ENCODE data around the gene TRIM7.

TRIM7 gene

GRCh38 chr5:181203093-181203711, 1.8 kb downstream of the TRIM7 start:
- H3K9me3 ChIP-seq (ENCODE audit: control insufficient read depth, low read length) = no peaks in the 10 kb centered on the region
- peaks cover 8% of the 10 kb centered on the region for H3K4me1 ChIP-seq (ENCODE audit: control insufficient read depth, insufficient read depth, low read length)
- no peak overlapping the region for H3K27ac ChIP-seq (ENCODE audit: insufficient read depth, low read depth, low read length, poor library complexity, severe bottlenecking)
- no peaks in the 10 kb centered on the region for H3K36me3 ChIP-seq (ENCODE audit: control insufficient read depth, insufficient read depth, low read length)
- peaks cover 80% of the 10 kb centered on the region for H3K27me3 ChIP-seq (ENCODE audit: control insufficient read depth, insufficient read depth, low read length, poor library complexity, severe bottlenecking)
- WGBS, 2 experiments = 79 to 85% methylated on average over 11 of the region's 11 CpGs
- no peak overlapping the region for H3K4me3 ChIP-seq (ENCODE audit: insufficient read depth, low read depth, low read length)

- Histone ChIP-seq H3K36me3 (ENCODE audit: control insufficient read depth, insufficient read depth, low read length) (no peaks in the 10 kb centered on the region), H3K27ac (ENCODE audit: insufficient read depth, low read depth, low read length, poor library complexity, severe bottlenecking) (no peak overlapping the region), H3K9me3 (ENCODE audit: control insufficient read depth, low read length) (no peaks in the 10 kb centered on the region), H3K27me3 (ENCODE audit: control insufficient read depth, insufficient read depth, low read length, poor library complexity, severe bottlenecking) (peaks cover 72% of the 10 kb centered on the region), H3K4me3 (ENCODE audit: insufficient read depth, low read depth, low read length) (no peak overlapping the region), H3K4me1 (ENCODE audit: control insufficient read depth, insufficient read depth, low read length) (peaks cover 8% of the 10 kb centered on the region)
- 51 to 53% methylated on average over 4 of the region's 4 CpGs for WGBS, 2 experiments
These were observed 4.2 kb downstream of the TRIM7 start for GRCh38 chr5:181200816-181201215.

- H3K27me3 ChIP-seq (ENCODE audit: control insufficient read depth, insufficient read depth, low read length, poor library complexity, severe bottlenecking) = peaks cover 64% of the 10 kb centered on the region
- no peak overlapping the region for H3K27ac ChIP-seq (ENCODE audit: insufficient read depth, low read depth, low read length, poor library complexity, severe bottlenecking)
- H3K9me3 ChIP-seq (ENCODE audit: control insufficient read depth, low read length) = no peaks in the 10 kb centered on the region
- WGBS, 2 experiments = 84 to 87% methylated on average over 12 of the region's 12 CpGs
- no peak overlapping the region for H3K4me3 ChIP-seq (ENCODE audit: insufficient read depth, low read depth, low read length)
- no peaks in the 10 kb centered on the region for H3K36me3 ChIP-seq (ENCODE audit: control insufficient read depth, insufficient read depth, low read length)
- H3K4me1 ChIP-seq (ENCODE audit: control insufficient read depth, insufficient read depth, low read length) = peaks cover 8% of the 10 kb centered on the region
These were observed 4.9 kb downstream of the TRIM7 start for GRCh38 chr5:181199881-181200638.

GRCh38 chr5:181198905-181199519, 6.0 kb downstream of the TRIM7 start:
- H3K4me1 ChIP-seq (ENCODE audit: control insufficient read depth, insufficient read depth, low read length) = peaks cover 8% of the 10 kb centered on the region
- no peak overlapping the region for H3K27ac ChIP-seq (ENCODE audit: insufficient read depth, low read depth, low read length, poor library complexity, severe bottlenecking)
- H3K36me3 ChIP-seq (ENCODE audit: control insufficient read depth, insufficient read depth, low read length) = no peaks in the 10 kb centered on the region
- 42 to 53% methylated on average over 9 of the region's 9 CpGs for WGBS, 2 experiments
- H3K4me3 ChIP-seq (ENCODE audit: insufficient read depth, low read depth, low read length) = no peak overlapping the region
- H3K9me3 ChIP-seq (ENCODE audit: control insufficient read depth, low read length) = no peaks in the 10 kb centered on the region
- H3K27me3 ChIP-seq (ENCODE audit: control insufficient read depth, insufficient read depth, low read length, poor library complexity, severe bottlenecking) = peaks cover 54% of the 10 kb centered on the region

- Histone ChIP-seq H3K4me1 (ENCODE audit: control insufficient read depth, insufficient read depth, low read length) (peaks cover 8% of the 10 kb centered on the region), H3K36me3 (ENCODE audit: control insufficient read depth, insufficient read depth, low read length) (no peaks in the 10 kb centered on the region), H3K27me3 (ENCODE audit: control insufficient read depth, insufficient read depth, low read length, poor library complexity, severe bottlenecking) (peaks cover 46% of the 10 kb centered on the region), H3K4me3 (ENCODE audit: insufficient read depth, low read depth, low read length) (no peak overlapping the region), H3K9me3 (ENCODE audit: control insufficient read depth, low read length) (no peaks in the 10 kb centered on the region), H3K27ac (ENCODE audit: insufficient read depth, low read depth, low read length, poor library complexity, severe bottlenecking) (no peak overlapping the region)
- 84 to 85% methylated on average over 12 of the region's 12 CpGs for WGBS, 2 experiments
These were observed 6.8 kb downstream of the TRIM7 start for GRCh38 chr5:181198106-181198685.

- Histone ChIP-seq H3K27me3 (ENCODE audit: control insufficient read depth, insufficient read depth, low read length, poor library complexity, severe bottlenecking) (peaks cover 38% of the 10 kb centered on the region), H3K4me3 (ENCODE audit: insufficient read depth, low read depth, low read length) (no peak overlapping the region), H3K9me3 (ENCODE audit: control insufficient read depth, low read length) (no peaks in the 10 kb centered on the region), H3K36me3 (ENCODE audit: control insufficient read depth, insufficient read depth, low read length) (no peaks in the 10 kb centered on the region), H3K27ac (ENCODE audit: insufficient read depth, low read depth, low read length, poor library complexity, severe bottlenecking) (no peak overlapping the region), H3K4me1 (ENCODE audit: control insufficient read depth, insufficient read depth, low read length) (peaks cover 8% of the 10 kb centered on the region)
- 78 to 82% methylated on average over 8 of the region's 8 CpGs for WGBS, 2 experiments
These were observed 7.6 kb downstream of the TRIM7 start for GRCh38 chr5:181197326-181197951.

GRCh38 chr5:181195249-181195761, 9.7 kb downstream of the TRIM7 start:
- H3K27me3 ChIP-seq (ENCODE audit: control insufficient read depth, insufficient read depth, low read length, poor library complexity, severe bottlenecking) = peaks cover 29% of the 10 kb centered on the region
- H3K4me1 ChIP-seq (ENCODE audit: control insufficient read depth, insufficient read depth, low read length) = peaks cover 8% of the 10 kb centered on the region
- H3K27ac ChIP-seq (ENCODE audit: insufficient read depth, low read depth, low read length, poor library complexity, severe bottlenecking) = no peak overlapping the region
- WGBS, 2 experiments = 95% methylated on average over 45 of the region's 45 CpGs
- no peak overlapping the region for H3K4me3 ChIP-seq (ENCODE audit: insufficient read depth, low read depth, low read length)
- H3K9me3 ChIP-seq (ENCODE audit: control insufficient read depth, low read length) = no peaks in the 10 kb centered on the region
- no peaks in the 10 kb centered on the region for H3K36me3 ChIP-seq (ENCODE audit: control insufficient read depth, insufficient read depth, low read length)

- H3K27me3 ChIP-seq (ENCODE audit: control insufficient read depth, insufficient read depth, low read length, poor library complexity, severe bottlenecking) = peaks cover 29% of the 10 kb centered on the region
- no peak overlapping the region for H3K27ac ChIP-seq (ENCODE audit: insufficient read depth, low read depth, low read length, poor library complexity, severe bottlenecking)
- no peak overlapping the region for H3K4me3 ChIP-seq (ENCODE audit: insufficient read depth, low read depth, low read length)
- peaks cover 8% of the 10 kb centered on the region for H3K4me1 ChIP-seq (ENCODE audit: control insufficient read depth, insufficient read depth, low read length)
- no peaks in the 10 kb centered on the region for H3K9me3 ChIP-seq (ENCODE audit: control insufficient read depth, low read length)
- H3K36me3 ChIP-seq (ENCODE audit: control insufficient read depth, insufficient read depth, low read length) = no peaks in the 10 kb centered on the region
- WGBS, 2 experiments = 84 to 85% methylated on average over 21 of the region's 21 CpGs
These were observed 10.3 kb downstream of the TRIM7 start for GRCh38 chr5:181194489-181195248.

GRCh38 chr5:181193656-181194055, 11.3 kb downstream of the TRIM7 start:
- Histone ChIP-seq H3K4me1 (ENCODE audit: control insufficient read depth, insufficient read depth, low read length) (peaks cover 4% of the 10 kb centered on the region), H3K27me3 (ENCODE audit: control insufficient read depth, insufficient read depth, low read length, poor library complexity, severe bottlenecking) (peaks cover 32% of the 10 kb centered on the region), H3K36me3 (ENCODE audit: control insufficient read depth, insufficient read depth, low read length) (no peaks in the 10 kb centered on the region), H3K27ac (ENCODE audit: insufficient read depth, low read depth, low read length, poor library complexity, severe bottlenecking) (no peak overlapping the region), H3K4me3 (ENCODE audit: insufficient read depth, low read depth, low read length) (no peak overlapping the region), H3K9me3 (ENCODE audit: control insufficient read depth, low read length) (no peaks in the 10 kb centered on the region)
- 89 to 90% methylated on average over 2 of the region's 2 CpGs for WGBS, 2 experiments
